DND-41 (cell line): ENCODE data around the gene DDO.

Experiments used
- ATAC-seq: fragments of 200-7000 bp; cut with Tn5 transposase; 3 replicates; pipeline ENCODE4 v1.9.1; 2021; ENCODE audit warnings: low read depth; ENCODE audit not compliant: insufficient read depth
- DNase-seq: peaks from one replicate; pipeline ENCODE4 v3.0.0-alpha.2; 2020
- H2AFZ ChIP-seq: 2 replicates; pipeline ENCODE4 v1.6.0; 2012; ENCODE audit warnings: low read depth, low read length
- H3K27ac ChIP-seq: 2 replicates; pipeline ENCODE4 v1.5.1; 2012; ENCODE audit warnings: low read length, inconsistent platforms
- H3K27me3 ChIP-seq: fragments of 200-600 bp; sonication (generic); 2 replicates; pipeline ENCODE4 v1.6.0; 2012; ENCODE audit warnings: low read length, mild to moderate bottlenecking, inconsistent platforms; ENCODE audit not compliant: insufficient read depth, poor library complexity
- H3K36me3 ChIP-seq: 2 replicates; pipeline ENCODE4 v1.5.1; 2012; ENCODE audit warnings: low read length, inconsistent platforms; ENCODE audit not compliant: insufficient read depth
- H3K4me1 ChIP-seq: 2 replicates; pipeline ENCODE4 v1.5.1; 2012; ENCODE audit warnings: mild to moderate bottlenecking, low read length; ENCODE audit not compliant: insufficient read depth
- H3K4me2 ChIP-seq: 2 replicates; pipeline ENCODE4 v1.6.0; 2012; ENCODE audit warnings: mild to moderate bottlenecking, moderate library complexity, low read length, inconsistent platforms; ENCODE audit not compliant: insufficient read depth
- H3K4me3 ChIP-seq, 2 experiments: fragments of 200-600 bp in 1 of 2; shearing (Covaris generic) in 1 of 2; 2 replicates each; pipeline ENCODE4 v1.5.1; 2012 to 2016; ENCODE audit warnings: inconsistent platforms in 2 of 2, low read length in 2 of 2, mild to moderate bottlenecking in 2 of 2, low read depth in 1 of 2, moderate library complexity in 1 of 2
- H3K79me2 ChIP-seq: 2 replicates; pipeline ENCODE4 v1.6.0; 2012; ENCODE audit warnings: low read length, inconsistent platforms; ENCODE audit not compliant: insufficient read depth
- H3K9ac ChIP-seq: 2 replicates; pipeline ENCODE4 v1.6.0; 2012; ENCODE audit warnings: low read depth, mild to moderate bottlenecking, inconsistent platforms, low read length, moderate library complexity
- H3K9me3 ChIP-seq: 2 replicates; pipeline ENCODE4 v1.5.1; 2012; ENCODE audit warnings: low read length, moderate library complexity, mild to moderate bottlenecking, inconsistent platforms; ENCODE audit not compliant: insufficient read depth, severe bottlenecking
- H4K20me1 ChIP-seq: 2 replicates; pipeline ENCODE4 v1.6.0; 2012; ENCODE audit warnings: low read length; ENCODE audit not compliant: insufficient read depth
- CTCF ChIP-seq: IDR thresholded peaks from 2 replicates; pipeline ENCODE4 v1.5.1; 2012; ENCODE audit warnings: borderline replicate concordance, low read length, moderate library complexity, mild to moderate bottlenecking; ENCODE audit not compliant: poor library complexity, severe bottlenecking; ENCODE audit errors: extremely low read depth
- EZH2 ChIP-seq: IDR thresholded peaks from 3 replicates; pipeline ENCODE4 v1.6.1; 2012; ENCODE audit warnings: borderline replicate concordance, low read depth, mild to moderate bottlenecking, moderate library complexity, low read length, inconsistent platforms; ENCODE audit not compliant: severe bottlenecking

The DDO gene

GRCh38 chr6:110363748-110364147 lies 51.6 kb downstream of the DDO start:
- peaks cover 17% of the 10 kb centered on the region for H3K27me3 ChIP-seq
- no peak for TF ChIP-seq CTCF
- no peak for TF ChIP-seq EZH2
- no peak for ATAC-seq

GRCh38 chr6:110360676-110361075 lies 54.7 kb downstream of the DDO start:
- no peaks in the 10 kb centered on the region for H3K36me3 ChIP-seq
- no peaks in the 10 kb centered on the region for H4K20me1 ChIP-seq
- no peak overlapping the region for H2AFZ ChIP-seq
- H3K4me1 ChIP-seq = no peaks in the 10 kb centered on the region
- H3K4me3 ChIP-seq = no peak overlapping the region
- no peak overlapping the region for H3K27ac ChIP-seq
- no peak overlapping the region for H3K9ac ChIP-seq
- H3K79me2 ChIP-seq = no peaks in the 10 kb centered on the region
- H3K27me3 ChIP-seq = no peaks in the 10 kb centered on the region
- H3K4me2 ChIP-seq = no peak overlapping the region
- ATAC-seq = no peak
- H3K9me3 ChIP-seq = no peaks in the 10 kb centered on the region
- DNase-seq = no peak
- TF ChIP-seq EZH2 = no peak
- TF ChIP-seq CTCF = no peak

More at GRCh38 chr6:110363748-110364147, 51.6 kb downstream of the DDO start:
- no peaks in the 10 kb centered on the region for H3K79me2 ChIP-seq
- no peak overlapping the region for H2AFZ ChIP-seq
- no peak overlapping the region for H3K4me2 ChIP-seq
- H4K20me1 ChIP-seq = no peaks in the 10 kb centered on the region
- no peak overlapping the region for H3K9ac ChIP-seq
- no peaks in the 10 kb centered on the region for H3K4me1 ChIP-seq
- no peaks in the 10 kb centered on the region for H3K9me3 ChIP-seq
- H3K36me3 ChIP-seq = no peaks in the 10 kb centered on the region
- H3K27ac ChIP-seq = no peak overlapping the region
- no peak overlapping the region for H3K4me3 ChIP-seq
- DNase-seq = no peak

- no peaks in the 10 kb centered on the region for H4K20me1 ChIP-seq
- no peak for DNase-seq
- no peaks in the 10 kb centered on the region for H3K36me3 ChIP-seq
- no peak overlapping the region for H3K9ac ChIP-seq
- H3K79me2 ChIP-seq = no peaks in the 10 kb centered on the region
- TF ChIP-seq CTCF = no peak
- TF ChIP-seq EZH2 = no peak
- H3K27me3 ChIP-seq = no peaks in the 10 kb centered on the region
- H3K4me3 ChIP-seq = no peak overlapping the region
- H2AFZ ChIP-seq = no peak overlapping the region
- no peak overlapping the region for H3K27ac ChIP-seq
- no peaks in the 10 kb centered on the region for H3K9me3 ChIP-seq
- no peaks in the 10 kb centered on the region for H3K4me1 ChIP-seq
- no peak overlapping the region for H3K4me2 ChIP-seq
- ATAC-seq = no peak
These were observed 55.8 kb downstream of the DDO start for GRCh38 chr6:110359556-110359955.
